IPS-11a (cell line): ENCODE results near the gene EIF3F.

Experiments used
- H3K4me3 ChIP-seq: one replicate; pipeline ENCODE4 v1.5.1; 2013; ENCODE audit warnings: low read depth, low read length, control low read depth

EIF3F gene

GRCh38 chr11:7986768-7987559 lies at the start of gene EIF3F:
TSS of gene EIF3F (plus strand) at chr11:7987337. CDS start at chr11:7987353, 16 bp downstream.
- H3K4me3 ChIP-seq, result peak within 1 kb of the TSS; percentile 98

- no peak overlapping the region for H3K4me3 ChIP-seq
Measured at GRCh38 chr11:7941146-7941545, 46.0 kb upstream of the EIF3F start.

GRCh38 chr11:7941608-7942007 lies 45.5 kb upstream of the EIF3F start, which contains the start of gene OR10A3:
TSS of gene OR10A3 (minus strand) at chr11:7941708. CDS start at chr11:7939520, 2,188 bp downstream.
- H3K4me3 ChIP-seq, result no peak within 1 kb of the TSS

- no peak overlapping the region for H3K4me3 ChIP-seq
Measured at GRCh38 chr11:7944123-7944522, 43.0 kb upstream of the EIF3F start.

- H3K4me3 ChIP-seq, result no peak overlapping the region
Measured at GRCh38 chr11:7949934-7950333, 37.2 kb upstream of the EIF3F start.

GRCh38 chr11:7955191-7955590 lies 31.9 kb upstream of the EIF3F start:
- H3K4me3 ChIP-seq, result no peak overlapping the region

GRCh38 chr11:7964261-7964660 lies 22.9 kb upstream of the EIF3F start:
- no peak overlapping the region for H3K4me3 ChIP-seq

GRCh38 chr11:7964873-7965272 lies 22.3 kb upstream of the EIF3F start:
- no peak overlapping the region for H3K4me3 ChIP-seq

- H3K4me3 ChIP-seq, result no peak within 1 kb of the TSS
Measured at GRCh38 chr11:7965386-7965785, 21.8 kb upstream of the EIF3F start, which contains the start of gene NLRP10. TSS of gene NLRP10 (minus strand) at chr11:7965447. CDS start at chr11:7963495, 1,952 bp downstream.

- H3K4me3 ChIP-seq, result no peak overlapping the region
Measured at GRCh38 chr11:7967097-7967496, 20.0 kb upstream of the EIF3F start.

GRCh38 chr11:7967826-7968225 lies 19.3 kb upstream of the EIF3F start:
- no peak overlapping the region for H3K4me3 ChIP-seq

- no peak overlapping the region for H3K4me3 ChIP-seq
Measured at GRCh38 chr11:7968686-7969085, 18.5 kb upstream of the EIF3F start.

- H3K4me3 ChIP-seq, result peak overlapping the region; percentile 10
Measured at GRCh38 chr11:7969756-7970646, 17.1 kb upstream of the EIF3F start.

- no peak overlapping the region for H3K4me3 ChIP-seq
Measured at GRCh38 chr11:7971846-7972245, 15.3 kb upstream of the EIF3F start.

GRCh38 chr11:7973011-7973410 lies 14.1 kb upstream of the EIF3F start:
- H3K4me3 ChIP-seq, result no peak overlapping the region

GRCh38 chr11:7974668-7975067 lies 12.5 kb upstream of the EIF3F start:
- no peak overlapping the region for H3K4me3 ChIP-seq

GRCh38 chr11:7977232-7977917 lies 9.8 kb upstream of the EIF3F start:
- H3K4me3 ChIP-seq, result no peak overlapping the region

GRCh38 chr11:7981619-7982157 lies 5.4 kb upstream of the EIF3F start:
- no peak overlapping the region for H3K4me3 ChIP-seq

- H3K4me3 ChIP-seq, result no peak overlapping the region
Measured at GRCh38 chr11:7982582-7983119, 4.5 kb upstream of the EIF3F start.

GRCh38 chr11:7983832-7984590 lies 3.1 kb upstream of the EIF3F start:
- no peak overlapping the region for H3K4me3 ChIP-seq
